Kidney epithelial cell (primary cell): Measurements from ENCODE around the gene SMAD7. TPM values are rescaled to one million over a fixed set of nuclear protein-coding genes. Genes with fewer than 3 reads are reported as not detected.

Experiments used
- DNase-seq: peaks from one replicate; pipeline ENCODE4 v3.0.0-alpha.2; 2010; ENCODE audit warnings: low read depth
- H3K27me3 ChIP-seq: 2 replicates; pipeline ENCODE4 v1.6.0; 2011; ENCODE audit warnings: low read length; ENCODE audit not compliant: control insufficient read depth, insufficient read depth
- H3K36me3 ChIP-seq: 2 replicates; pipeline ENCODE4 v1.5.1; 2011; ENCODE audit warnings: low read length; ENCODE audit not compliant: control insufficient read depth, insufficient read depth
- H3K4me3 ChIP-seq: 2 replicates; pipeline ENCODE4 v1.5.1; 2011; ENCODE audit warnings: low read depth, mild to moderate bottlenecking, control low read depth, low read length
- CTCF ChIP-seq: IDR thresholded peaks from 2 replicates; pipeline ENCODE4 v1.5.1; 2011; ENCODE audit warnings: mild to moderate bottlenecking, moderate library complexity, low read length, control low read depth, inconsistent platforms; ENCODE audit not compliant: insufficient read depth, poor library complexity, severe bottlenecking
- total RNA-seq: library from RNA; depleted of rRNA; stranded (reverse); fragments of >200 nt; gene quantifications from 2 replicates; pipeline ENCODE4 v1.2.3, GENCODE V29; 2015

SMAD7 gene
- total RNA-seq, 1 donor from 2014 or later = 54.3 TPM

GRCh38 chr18:48922801-48923730, 27.7 kb downstream of the SMAD7 start:
- no peak overlapping the region for H3K4me3 ChIP-seq
- DNase-seq = peak; percentile 63

GRCh38 chr18:48922226-48922800, 28.5 kb downstream of the SMAD7 start:
- Histone ChIP-seq H3K4me3 (no peak overlapping the region), H3K27me3 (no peaks in the 10 kb centered on the region), H3K36me3 (peaks cover 4% of the 10 kb centered on the region)
- no peak for TF ChIP-seq CTCF
- DNase-seq = no peak

More at GRCh38 chr18:48922801-48923730, 27.7 kb downstream of the SMAD7 start:
- TF ChIP-seq CTCF = no peak
- H3K36me3 ChIP-seq = peaks cover 4% of the 10 kb centered on the region
- no peaks in the 10 kb centered on the region for H3K27me3 ChIP-seq

- no peak for DNase-seq
- H3K27me3 ChIP-seq = no peaks in the 10 kb centered on the region
- TF ChIP-seq CTCF = no peak
- H3K36me3 ChIP-seq = peaks cover 4% of the 10 kb centered on the region
- H3K4me3 ChIP-seq = no peak overlapping the region
Observed at GRCh38 chr18:48921305-48922225, 29.2 kb downstream of the SMAD7 start.

GRCh38 chr18:48920408-48921038, 30.2 kb downstream of the SMAD7 start:
- Histone ChIP-seq H3K27me3 (no peaks in the 10 kb centered on the region), H3K36me3 (peaks cover 4% of the 10 kb centered on the region), H3K4me3 (no peak overlapping the region)
- no peak for DNase-seq
- no peak for TF ChIP-seq CTCF

- no peak overlapping the region for H3K4me3 ChIP-seq
- peaks cover 4% of the 10 kb centered on the region for H3K36me3 ChIP-seq
- DNase-seq = no peak
- TF ChIP-seq CTCF = no peak
- H3K27me3 ChIP-seq = no peaks in the 10 kb centered on the region
Observed at GRCh38 chr18:48919547-48919946, 31.2 kb downstream of the SMAD7 start.
